Measurements from ENCODE around the gene SNPH.

Gene SNPH

DNA sequence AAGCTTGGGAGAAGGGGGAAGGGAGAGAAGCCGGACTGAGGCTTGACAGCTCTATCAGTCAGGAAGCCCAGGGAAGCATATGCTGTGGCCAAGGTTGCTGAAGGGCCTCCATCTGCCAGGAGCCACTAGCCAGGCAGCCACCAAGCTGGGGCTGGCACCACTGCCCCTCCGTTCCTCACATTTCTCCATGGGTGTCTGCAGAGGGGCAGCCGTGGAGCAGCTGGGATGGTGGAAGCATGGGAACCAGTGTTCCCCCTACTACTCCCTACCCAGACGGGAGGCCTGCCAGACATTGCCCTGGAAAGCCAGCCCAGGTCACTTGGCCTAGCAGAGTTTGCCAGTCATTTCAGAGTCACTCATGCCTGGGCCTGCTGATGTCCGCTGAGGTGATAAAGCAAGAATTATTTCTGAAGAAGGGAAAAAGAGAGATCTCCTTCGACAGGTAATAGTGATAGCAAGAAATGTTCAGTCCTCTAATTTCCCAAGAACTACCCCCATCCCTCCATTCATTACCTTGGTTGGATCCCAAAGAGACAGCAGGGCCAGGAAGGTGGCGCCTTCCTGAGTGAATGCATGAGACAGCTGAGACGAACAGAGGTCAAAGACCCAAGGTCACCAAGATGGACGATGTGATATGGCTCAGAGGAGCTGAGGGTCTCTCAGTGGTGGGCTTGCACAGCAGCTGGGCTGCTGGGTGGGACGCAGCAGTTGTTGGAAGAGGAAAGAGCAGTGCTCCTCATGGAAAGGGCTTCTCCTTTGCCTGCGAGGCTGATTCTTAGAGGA, 21.9 kb downstream of the SNPH start:
- DNase-seq = no peak

DNA sequence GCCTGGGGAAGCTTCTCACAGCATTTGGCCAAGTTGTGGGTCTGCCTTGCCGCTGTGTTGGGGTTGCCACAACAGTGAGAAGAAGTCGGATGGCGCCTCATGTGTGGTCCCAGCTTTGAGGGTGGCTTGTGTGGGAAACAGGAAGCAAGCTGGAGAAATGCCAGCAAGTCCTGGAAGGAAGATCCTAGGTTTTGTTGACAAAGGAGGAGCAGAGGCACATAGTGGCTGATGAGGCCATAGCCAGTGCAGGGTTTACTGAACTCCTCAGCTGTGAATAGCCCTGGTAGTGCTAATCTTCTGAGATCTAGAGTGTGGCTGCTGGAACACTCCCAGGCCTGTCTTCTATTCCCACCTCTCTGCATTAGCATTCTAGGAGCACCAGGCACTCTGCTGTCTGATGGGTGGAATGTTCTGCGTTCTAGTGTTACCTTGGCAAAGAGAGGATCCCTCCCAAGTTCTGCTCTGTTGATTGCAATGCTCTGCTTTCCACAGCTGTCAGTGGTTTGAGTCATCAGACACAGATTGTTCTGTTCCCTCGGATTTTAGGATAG, 25.2 kb downstream of the SNPH start:
- DNase-seq = peak; percentile 23

DNA sequence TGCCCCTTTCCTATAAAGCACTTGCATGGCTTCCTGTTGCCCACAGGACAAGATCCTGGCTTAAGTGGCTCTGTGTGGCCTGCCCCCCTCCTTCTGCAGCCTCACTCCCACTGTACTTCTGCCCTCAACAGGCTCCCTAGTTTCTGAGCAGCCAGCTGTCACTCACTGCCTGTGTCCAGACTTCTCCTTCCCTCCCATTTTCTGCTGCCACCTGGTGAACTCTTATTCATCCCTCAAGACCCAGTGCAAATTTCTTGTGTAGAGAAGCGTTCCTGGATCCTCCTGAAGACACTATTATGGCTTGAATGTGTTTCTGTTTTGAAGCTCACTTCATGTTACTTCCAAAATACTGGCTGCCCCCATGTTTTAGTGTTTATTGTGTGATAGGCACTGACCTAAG, 26.5 kb downstream of the SNPH start:
- DNase-seq = no peak

DNA sequence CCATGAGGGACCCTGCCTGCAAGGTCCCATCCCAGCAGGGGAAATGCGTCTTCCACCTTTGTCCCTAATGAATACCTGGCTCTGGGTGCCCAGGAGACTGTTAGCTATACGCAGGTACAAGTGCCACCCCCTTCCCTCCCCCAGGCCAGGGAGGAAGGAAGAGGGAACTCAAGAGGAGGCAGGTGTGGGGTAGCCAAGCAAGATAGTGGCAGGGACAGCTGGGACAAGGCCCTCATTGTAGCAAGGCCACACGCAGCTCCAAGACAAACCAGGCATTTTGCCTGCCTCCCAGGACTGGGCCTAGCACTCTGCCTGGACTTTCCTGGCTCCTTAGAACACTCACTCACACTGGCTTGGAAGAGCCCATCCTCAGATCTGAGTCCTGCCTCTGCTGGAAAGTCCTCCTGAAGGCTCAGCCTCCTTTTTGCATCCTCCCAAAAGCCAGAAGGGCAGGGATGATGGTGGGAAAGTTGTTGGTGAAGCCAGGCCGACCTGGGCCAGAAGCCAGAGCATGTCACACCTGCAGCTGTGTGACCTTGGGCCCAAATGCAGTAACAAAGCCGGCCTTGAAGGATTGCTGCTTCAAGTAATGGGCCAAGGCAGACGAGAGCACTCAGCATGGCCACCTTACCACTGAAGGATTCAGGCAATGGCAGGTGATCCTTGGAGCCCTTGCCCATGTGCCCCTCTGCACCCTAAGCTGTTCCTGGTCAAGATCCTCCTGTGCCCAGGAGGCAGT, 27.7 kb downstream of the SNPH start:
- no peak for DNase-seq

DNA sequence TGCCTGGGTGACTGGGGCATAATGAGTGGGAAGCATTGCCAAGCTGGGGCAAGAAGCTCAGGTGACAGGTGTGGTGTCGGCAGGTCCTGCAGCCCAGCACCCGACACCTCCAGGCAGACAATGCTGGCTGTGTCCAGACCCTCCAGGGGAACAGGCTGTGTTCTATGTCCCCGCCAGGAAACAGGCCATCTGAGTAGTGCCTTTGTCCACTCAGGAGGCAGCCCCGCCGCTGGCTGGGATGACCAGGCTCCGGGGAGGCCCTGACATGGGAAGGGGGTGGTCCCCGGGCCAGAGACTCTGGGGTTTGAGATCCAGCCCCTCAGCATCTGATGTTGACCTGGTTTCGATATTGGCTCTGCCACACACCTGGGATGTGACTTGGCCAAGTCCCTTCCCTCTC, 28.4 kb downstream of the SNPH start:
- DNase-seq = no peak

DNA sequence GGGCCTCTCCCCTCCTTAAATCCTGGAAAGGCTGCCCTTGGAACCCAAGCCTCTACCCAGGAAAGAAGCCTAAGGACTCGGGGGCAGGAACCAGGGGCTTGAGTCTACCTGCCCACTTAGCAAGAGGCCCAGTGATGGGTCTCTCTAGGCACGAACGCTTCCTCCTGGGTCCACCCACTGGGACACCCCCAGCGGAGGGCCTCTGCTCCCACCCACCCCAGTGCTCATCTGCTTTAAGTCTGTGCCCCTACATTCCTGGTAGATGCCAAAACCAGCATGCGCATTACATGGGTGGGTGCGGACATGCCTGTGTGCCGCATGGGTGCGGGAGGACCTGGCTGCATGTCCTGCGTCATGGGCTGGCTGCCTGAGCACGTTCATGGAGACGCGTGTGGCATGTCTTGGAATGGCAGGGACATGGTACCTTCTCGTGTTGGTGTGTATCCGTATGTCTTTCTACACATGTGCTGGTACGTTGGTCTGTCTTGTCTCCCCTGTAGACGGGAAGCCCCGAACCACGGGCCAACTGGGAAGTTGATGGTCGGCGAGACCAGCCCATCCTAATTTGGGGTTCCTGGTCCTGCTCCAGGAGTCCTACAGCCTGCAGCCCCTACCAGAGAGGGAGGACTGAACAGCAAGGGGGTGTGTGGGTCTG, 29.3 kb downstream of the SNPH start:
- no peak for DNase-seq

DNA sequence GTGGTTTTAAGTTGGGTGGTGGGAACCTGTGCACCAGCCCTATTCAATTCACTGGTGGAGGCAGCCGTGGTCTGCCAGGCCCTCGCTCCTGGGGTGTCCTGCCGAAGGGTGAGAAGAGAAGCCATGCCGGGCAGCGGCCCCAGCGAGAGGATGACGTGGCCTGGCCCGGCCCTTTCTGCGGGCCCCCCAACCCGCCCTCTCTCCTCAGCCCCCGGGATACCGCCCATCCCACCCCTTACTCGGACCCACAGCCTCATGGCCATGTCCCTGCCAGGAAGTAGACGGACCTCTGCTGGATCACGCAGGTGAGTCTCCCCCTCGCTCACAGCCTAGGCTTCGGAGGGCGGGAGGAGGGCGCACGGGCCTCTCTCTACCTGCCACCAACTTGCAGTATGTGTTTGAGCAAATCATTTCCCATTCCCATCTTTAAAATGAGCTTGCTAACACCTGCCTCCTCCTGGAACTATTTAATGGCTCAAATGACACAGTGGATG, 30.1 kb downstream of the SNPH start:
- no peak for DNase-seq

DNA sequence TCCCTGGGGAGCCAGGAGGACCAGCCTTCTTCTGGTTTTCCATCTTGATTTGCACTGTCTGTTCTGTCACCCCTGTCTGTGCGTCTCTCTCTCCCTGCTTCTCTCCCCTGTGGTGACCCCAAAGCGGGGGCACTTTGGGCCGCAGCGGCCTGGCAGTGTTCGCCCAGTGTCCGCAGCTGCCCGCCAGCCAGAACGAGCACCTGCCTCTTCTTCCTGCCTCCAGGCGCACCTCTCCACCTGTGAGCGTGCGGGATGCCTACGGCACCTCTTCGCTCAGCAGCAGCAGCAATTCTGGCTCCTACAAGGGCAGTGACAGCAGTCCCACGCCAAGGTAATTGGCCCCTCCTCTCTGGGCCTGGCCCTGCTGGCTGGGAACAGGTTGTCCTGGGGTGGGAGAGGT, 30.8 kb downstream of the SNPH start:
- no peak for DNase-seq

DNA sequence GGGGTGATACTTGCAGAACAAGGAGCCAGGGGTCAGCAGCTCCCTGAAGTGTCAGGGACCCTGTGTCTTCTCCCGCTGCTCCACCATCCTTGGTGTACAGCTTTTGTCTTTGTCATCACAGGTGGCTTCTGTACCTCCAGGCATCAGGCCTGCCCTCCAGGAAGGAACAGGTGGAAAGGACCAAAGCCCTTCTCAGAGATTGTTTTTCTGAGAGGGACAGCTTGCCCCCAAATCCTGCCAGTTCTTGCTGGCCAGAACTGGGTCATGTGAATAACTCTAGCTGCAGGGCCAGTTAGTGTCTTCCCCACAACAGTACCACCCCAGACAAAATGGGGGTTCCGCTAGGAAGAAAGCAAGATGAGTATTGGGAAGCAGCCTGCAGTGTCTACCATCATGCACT, 31.4 kb downstream of the SNPH start:
- no peak for DNase-seq

DNA sequence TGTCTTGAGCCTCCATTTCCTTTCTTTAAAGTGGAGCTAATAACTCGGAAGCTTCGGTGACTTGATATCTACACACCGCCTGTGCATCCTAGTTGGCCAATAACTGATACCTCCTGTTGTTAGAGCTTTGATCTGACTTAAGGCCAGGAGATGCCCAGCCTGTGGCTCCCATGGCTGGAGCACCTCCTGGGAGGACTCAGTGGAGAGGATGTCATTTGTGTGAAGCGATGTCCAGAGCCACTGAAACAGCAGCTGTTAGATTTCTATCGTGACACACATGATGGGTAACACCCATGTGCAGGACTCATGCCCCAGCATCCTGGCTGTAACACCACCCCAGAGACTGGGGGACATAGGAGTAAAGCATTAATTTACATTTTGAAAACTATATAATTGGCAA, 32.1 kb downstream of the SNPH start:
- no peak for DNase-seq

DNA sequence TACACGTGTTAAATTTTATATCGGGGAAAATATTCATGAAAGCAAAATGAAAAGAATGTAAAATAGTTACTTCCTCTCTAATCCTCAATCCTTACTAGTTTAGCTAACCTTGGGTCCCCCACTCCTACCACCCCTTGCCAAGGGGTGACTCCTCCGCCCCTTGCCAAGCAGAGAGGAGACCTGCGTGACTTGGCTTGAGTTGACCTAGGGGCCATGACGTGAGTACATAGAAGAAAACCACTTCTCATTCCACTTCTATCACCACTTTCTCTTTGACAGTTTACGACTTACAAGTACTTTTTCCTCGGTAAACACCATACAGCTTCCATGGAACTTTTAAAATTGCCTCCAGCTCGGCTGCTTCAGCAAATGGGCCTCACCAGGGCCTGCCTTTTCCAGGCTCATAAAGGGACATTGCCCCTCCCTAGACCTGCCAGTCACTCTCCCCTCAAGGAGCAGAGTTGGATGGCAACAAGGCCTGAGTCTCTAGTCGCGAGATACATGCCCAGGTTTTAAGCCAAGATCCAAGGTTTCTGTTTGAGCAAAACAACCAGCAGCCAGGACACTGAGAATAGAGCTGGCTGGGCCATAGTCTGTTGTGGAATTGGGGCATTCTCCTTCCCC, 32.9 kb downstream of the SNPH start:
- no peak for DNase-seq

DNA sequence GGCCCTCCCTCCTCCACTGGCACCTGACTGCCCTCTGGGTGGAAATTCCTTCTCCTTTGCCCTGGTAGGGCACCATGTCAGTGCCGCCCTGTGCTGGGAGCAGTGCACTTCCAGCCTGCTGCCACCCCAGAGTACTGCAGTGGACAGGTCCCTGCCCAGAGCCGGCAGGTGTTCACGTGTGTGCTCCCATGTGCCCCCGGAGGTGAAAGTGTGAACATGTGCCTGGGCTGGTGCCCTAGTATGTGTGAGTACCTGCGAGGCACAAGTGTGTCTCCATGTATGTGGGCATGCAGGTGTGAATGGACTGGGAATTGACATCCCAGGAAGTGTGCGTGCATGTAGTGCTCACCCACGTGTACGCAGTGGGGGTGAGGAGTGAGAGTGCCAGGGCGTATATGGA, 33.4 kb downstream of the SNPH start:
- DNase-seq = peak; percentile 4

DNA sequence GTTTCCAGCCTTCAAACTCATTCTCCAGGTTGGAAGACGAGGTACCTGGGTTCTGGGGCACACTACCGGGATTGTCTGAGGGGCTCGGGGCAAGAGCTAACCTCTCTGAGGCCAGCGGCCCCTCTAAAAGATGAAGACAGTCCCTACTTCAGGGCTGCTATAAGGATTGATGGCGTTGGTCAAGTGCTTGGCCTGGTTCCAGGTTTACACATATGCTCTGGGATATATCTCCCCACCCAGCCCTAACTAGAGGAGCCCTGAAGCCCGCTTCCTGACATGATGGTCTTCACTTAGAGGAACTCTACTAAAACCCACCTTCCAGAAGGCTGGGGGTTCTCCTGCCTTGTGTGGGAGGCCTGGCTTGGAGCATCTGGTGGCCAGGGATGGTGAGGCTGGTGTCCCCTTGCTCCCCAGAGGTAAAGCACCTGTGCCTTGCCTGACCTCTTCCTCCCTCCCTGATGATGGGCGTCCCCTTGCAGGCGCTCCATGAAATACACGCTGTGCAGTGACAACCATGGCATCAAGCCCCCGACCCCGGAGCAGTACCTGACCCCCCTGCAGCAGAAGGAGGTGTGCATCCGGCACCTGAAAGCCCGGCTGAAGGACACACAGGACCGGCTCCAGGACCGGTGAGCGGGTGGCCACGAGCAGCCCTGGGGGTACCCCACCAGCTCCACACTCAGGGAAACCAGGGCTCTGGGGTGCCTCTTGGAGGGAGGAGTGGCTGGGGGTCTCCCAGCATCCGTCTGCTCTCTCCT, 34.2 kb downstream of the SNPH start:
- no peak for DNase-seq

DNA sequence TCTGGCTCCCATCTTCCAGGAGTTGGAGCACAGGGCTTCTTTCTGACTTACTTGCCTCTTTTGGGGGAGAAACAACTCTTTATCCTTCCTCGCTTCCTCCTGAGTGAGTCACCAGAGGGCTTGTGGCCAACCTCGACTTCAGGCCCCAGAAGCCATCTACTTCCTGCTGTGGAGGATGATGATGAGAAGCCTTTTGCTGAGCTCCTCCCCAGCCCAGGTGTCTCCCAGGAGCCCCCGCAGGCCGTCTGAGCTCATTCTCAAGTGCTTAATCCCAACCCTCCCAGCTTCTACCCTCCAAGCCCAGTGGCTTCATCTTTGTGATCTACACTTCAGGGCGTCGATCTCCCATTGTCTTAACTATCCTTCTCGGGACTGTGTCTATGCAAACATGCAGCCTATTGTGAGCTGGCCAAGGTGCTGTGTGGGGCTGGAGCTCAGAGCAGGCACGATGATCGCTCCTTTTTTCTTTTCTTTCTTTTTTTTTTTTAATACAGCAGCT, 35.0 kb downstream of the SNPH start:
- peak; percentile 70 for DNase-seq

DNA sequence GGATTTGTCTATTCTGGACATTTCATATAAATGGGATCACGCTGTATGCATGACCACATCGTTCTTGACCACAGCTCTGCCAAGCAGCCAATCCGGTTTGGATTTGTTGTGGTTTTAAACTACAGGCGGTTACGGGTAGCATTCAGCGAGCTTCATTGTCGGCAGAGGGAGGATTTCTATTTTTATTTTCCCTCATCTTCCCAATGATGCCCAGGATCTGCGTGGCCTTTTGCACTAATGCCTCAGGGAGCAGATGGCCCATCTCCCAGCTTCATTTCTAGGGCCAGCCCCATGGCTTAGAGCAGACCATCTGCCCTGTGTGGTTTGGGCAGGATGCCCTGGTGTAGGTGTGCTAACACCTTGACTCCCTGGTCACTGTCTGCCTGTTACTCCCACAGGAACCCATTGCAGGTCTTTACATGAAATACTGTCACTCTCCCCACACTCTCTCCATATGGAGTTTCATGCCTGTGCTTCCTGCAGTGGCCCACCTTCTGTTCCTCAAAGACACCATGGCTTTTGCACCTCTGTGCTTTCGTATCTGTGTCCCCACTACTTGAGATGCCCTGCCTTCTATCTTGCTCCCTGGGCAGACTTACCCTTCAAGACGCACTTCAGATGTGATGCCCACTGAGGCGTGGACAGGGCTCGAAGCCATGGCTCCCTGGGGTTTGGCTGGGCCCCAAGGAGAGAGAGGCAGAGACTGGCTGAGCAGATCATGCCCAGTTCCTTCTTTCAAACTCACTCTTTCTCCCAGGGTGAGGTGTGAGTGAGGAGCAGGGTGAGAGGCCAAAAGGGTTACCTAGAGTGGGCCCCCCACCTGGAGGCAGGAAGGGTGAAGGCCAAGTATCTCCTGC, 36.8 kb downstream of the SNPH start:
- no peak for DNase-seq

DNA sequence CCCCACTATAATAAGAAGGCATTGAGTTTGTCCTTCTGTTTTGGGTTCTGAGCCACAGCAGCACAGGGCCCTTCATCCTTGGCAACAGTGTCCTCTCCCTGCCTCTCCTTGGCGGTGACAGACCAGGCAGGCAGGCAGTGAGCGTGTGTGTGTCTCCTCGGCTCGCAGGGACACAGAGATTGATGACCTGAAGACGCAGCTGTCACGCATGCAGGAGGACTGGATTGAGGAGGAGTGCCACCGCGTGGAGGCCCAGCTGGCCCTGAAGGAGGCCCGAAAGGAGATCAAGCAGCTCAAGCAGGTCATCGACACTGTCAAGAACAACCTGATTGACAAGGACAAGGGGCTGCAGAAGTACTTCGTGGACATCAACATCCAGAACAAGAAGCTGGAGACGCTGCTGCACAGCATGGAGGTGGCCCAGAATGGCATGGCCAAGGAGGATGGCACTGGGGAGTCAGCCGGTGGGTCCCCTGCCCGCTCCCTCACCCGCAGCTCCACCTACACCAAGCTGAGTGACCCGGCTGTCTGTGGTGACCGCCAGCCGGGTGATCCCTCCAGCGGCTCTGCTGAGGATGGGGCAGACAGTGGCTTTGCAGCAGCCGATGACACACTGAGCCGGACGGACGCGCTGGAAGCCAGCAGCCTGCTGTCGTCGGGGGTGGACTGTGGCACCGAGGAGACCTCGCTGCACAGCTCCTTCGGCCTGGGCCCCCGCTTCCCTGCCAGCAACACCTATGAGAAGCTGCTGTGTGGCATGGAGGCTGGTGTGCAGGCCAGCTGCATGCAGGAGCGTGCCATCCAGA, 38.8 kb downstream of the SNPH start:
- DNase-seq = no peak

DNA sequence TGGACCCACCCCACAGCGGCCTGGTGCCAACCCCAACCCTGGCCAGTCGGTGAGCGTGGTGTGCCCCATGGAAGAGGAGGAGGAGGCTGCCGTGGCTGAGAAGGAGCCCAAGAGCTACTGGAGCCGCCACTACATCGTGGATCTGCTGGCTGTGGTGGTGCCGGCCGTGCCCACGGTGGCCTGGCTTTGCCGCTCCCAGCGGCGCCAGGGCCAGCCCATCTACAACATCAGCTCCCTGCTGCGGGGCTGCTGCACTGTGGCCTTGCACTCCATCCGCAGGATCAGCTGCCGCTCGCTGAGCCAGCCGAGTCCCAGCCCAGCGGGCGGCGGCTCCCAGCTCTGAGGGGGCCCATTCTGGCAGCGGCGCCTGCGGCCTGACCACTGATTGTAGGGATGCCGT, 39.6 kb downstream of the SNPH start:
- no peak for DNase-seq

DNA sequence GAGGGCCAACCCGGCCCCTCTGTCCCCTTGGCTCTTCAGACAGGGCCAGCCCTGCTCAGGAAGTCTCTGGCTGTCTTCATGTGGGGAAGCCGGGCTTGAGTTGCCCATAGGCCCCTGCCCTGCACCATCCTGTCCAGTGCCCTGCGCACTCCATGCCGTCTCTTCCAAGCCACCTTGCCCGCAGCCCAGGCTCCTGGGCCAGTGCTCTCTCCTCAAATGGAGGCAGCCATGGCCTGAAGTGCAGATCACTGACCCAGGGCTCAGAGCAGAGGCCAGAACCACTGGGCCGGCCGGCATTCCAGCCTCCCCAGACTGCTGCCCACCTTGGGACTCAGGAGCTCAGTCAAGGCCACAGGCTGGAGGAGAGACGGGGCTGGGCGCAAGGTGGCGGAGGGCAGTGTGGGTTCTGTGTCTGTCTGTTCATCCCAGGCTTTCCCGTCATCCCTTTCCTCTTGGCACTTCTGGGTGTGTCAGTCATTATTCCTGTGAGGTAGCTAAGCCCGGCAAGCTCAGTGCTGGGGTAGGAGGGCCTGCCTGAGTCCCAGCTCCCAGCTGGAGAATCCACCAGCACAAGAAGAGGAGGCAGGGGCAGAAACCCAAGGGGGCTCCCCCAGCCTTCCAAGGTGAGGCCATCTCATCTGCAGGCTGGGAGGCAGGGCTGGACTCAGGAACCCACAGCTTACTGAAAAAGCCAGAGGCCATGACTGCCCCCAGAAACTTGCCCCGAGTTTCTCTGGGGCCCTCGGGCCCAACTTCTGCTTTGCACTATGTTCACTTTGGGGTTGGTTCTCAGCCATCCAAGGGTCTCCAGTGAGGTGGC, 40.4 kb downstream of the SNPH start:
- DNase-seq = no peak

DNA sequence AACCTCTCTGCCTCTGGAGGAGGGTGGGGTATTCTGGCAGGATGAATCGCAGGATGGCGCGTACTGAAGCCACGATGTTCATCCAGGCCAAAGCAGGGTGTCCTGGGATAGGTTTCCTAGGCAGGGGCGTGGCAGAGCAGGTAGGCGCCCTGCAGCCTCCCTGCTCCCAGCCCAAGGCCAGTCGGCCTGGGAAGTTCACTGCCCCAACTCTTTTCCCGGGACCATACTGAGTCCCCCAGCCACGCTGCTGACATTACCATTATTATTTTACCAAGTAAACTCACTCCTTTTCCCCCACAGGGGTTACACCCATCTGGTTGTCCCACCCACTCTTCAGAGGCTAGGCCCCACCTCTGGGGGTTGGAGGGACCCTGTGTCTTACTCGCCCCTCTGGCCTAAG, 41.1 kb downstream of the SNPH start:
- DNase-seq = no peak

Measured in HCEC 1CT (cell line).